Caco-2 (cell line): ENCODE results near the gene EIF2S2. TPM values are rescaled to one million over a fixed set of nuclear protein-coding genes. Genes with fewer than 3 reads are reported as not detected.
"Not testable (repeated sequence)": the region's sequence is repeated elsewhere in the genome, so short reads cannot be mapped to it uniquely, and the experiment has no call there.

Experiments
- BruUV-seq: library from RNA; stranded (reverse); fragments of 400-500 nt; replicated peaks from 2 replicates; lab custom pipeline; 2021; lab: Mats Ljungman, UMichigan
- CTCF ChIA-PET: fragments of 300-600 bp; sonication (Branson Sonifier 250); formaldehyde crosslinking; loops from one replicate; lab custom pipeline; 2022; ENCODE audit warnings: antibody characterized with exemption; lab: Charles Lee
- POLR2A ChIA-PET: fragments of 300-600 bp; sonication (Branson Sonifier 250); formaldehyde crosslinking; loops from one replicate; lab custom pipeline; 2022; ENCODE audit warnings: antibody characterized with exemption; lab: Charles Lee
- DNase-seq, 2 experiments: peaks; one replicate each; pipeline versions ENCODE4 v3.0.0 to v3.0.0-alpha.2; 2020 to 2022
- H3K27me3 ChIP-seq: replicated peaks from 2 replicates; pipeline ENCODE4 v1.6.0; 2011; ENCODE audit warnings: low read length; ENCODE audit not compliant: control insufficient read depth, insufficient read depth
- H3K36me3 ChIP-seq: 2 replicates; pipeline ENCODE4 v1.5.1; 2011; ENCODE audit warnings: low read length; ENCODE audit not compliant: control insufficient read depth, insufficient read depth
- H3K4me1 ChIP-seq: fragments of 250-450 bp; sonication (Bioruptor Pico); 2 replicates; pipeline ENCODE4 v1.5.1; 2020; ENCODE audit warnings: mild to moderate bottlenecking
- H3K4me3 ChIP-seq: 2 replicates; pipeline ENCODE4 v1.5.1; 2011; ENCODE audit warnings: low read depth, mild to moderate bottlenecking, control low read depth, low read length
- H3K9me3 ChIP-seq: fragments of 250-450 bp; sonication (Bioruptor Pico); 2 replicates; pipeline ENCODE4 v1.5.1; 2020; ENCODE audit warnings: mild to moderate bottlenecking, moderate library complexity
- H3K27ac Mint-ChIP-seq: one replicate; pipeline ENCODE4 v1.8.0; 2022; ENCODE audit warnings: mixed read lengths; ENCODE audit not compliant: unreplicated experiment
- H3K27me3 Mint-ChIP-seq: one replicate; pipeline ENCODE4 v1.8.0; 2022; ENCODE audit warnings: mixed read lengths; ENCODE audit not compliant: insufficient read depth, unreplicated experiment
- H3K36me3 Mint-ChIP-seq: one replicate; pipeline ENCODE4 v1.8.0; 2022; ENCODE audit warnings: mild to moderate bottlenecking, mixed read lengths; ENCODE audit not compliant: insufficient read depth, unreplicated experiment
- H3K4me1 Mint-ChIP-seq: one replicate; pipeline ENCODE4 v1.8.0; 2022; ENCODE audit warnings: low read depth, mixed read lengths; ENCODE audit not compliant: unreplicated experiment
- H3K4me3 Mint-ChIP-seq: one replicate; pipeline ENCODE4 v1.8.0; 2022; ENCODE audit warnings: mild to moderate bottlenecking, moderate library complexity, mixed read lengths; ENCODE audit not compliant: unreplicated experiment
- H3K9me3 Mint-ChIP-seq: one replicate; pipeline ENCODE4 v1.8.0; 2022; ENCODE audit warnings: mixed read lengths; ENCODE audit not compliant: unreplicated experiment
- intact Hi-C: fragments of 100-400 bp; cut with micrococcal nuclease; formaldehyde crosslinking; loops from one replicate; pipeline ENCODE4 v1.10.0; 2022; ENCODE audit not compliant: unreplicated experiment
- total RNA-seq: library from RNA; stranded (reverse); gene quantifications from 2 replicates; pipeline ENCODE4 v1.2.3, GENCODE V29; 2022
- TF ChIP-seq, protein P1 (sequence below), 2 experiments: fragments of 200-600 bp in 1 of 2; IDR thresholded peaks; 1 replicate in 1 of 2; 2 replicates in 1 of 2; pipeline versions ENCODE4 v1.5.1 to v1.8.0; 2011 to 2022; ENCODE audit warnings: antibody characterized with exemption in 1 of 2, control low read depth in 1 of 2, inconsistent platforms in 1 of 2, low read depth in 1 of 2, low read length in 1 of 2, mild to moderate bottlenecking in 1 of 2, moderate library complexity in 1 of 2; ENCODE audit not compliant: insufficient read depth in 1 of 2, severe bottlenecking in 1 of 2, unreplicated experiment in 1 of 2

Gene EIF2S2
- total RNA-seq, 1 experiment from 2014 or later: 299 TPM

GRCh38 chr20:34152073-34152472 lies 40.0 kb upstream of the EIF2S2 start:
- H3K27me3 ChIP-seq, H3K4me1 ChIP-seq, H3K4me3 Mint-ChIP-seq, H3K9me3 Mint-ChIP-seq, intact Hi-C loops, CTCF ChIA-PET, H3K27ac Mint-ChIP-seq, H3K36me3 ChIP-seq, DNase-seq, H3K4me1 Mint-ChIP-seq, BruUV-seq, H3K27me3 Mint-ChIP-seq, H3K9me3 ChIP-seq, H3K36me3 Mint-ChIP-seq, H3K4me3 ChIP-seq: not testable (repeated sequence)
- POLR2A ChIA-PET: interaction anchor here (1.0 kb wide), 1 partner anchor 40 kb away, joined by 3 read pairs; the partner anchor contains the start of gene EIF2S2

GRCh38 chr20:34150306-34151000 lies 38.4 kb upstream of the EIF2S2 start:
- DNase-seq: no peak
- Mint-ChIP-seq H3K4me1 (no peaks in the 10 kb centered on the region), H3K27ac (no peak overlapping the region), H3K9me3 (peaks cover 10% of the 10 kb centered on the region), H3K36me3 (no peaks in the 10 kb centered on the region), H3K4me3 (no peak overlapping the region), H3K27me3 (no peaks in the 10 kb centered on the region)
- TF ChIP-seq, protein P1, sequence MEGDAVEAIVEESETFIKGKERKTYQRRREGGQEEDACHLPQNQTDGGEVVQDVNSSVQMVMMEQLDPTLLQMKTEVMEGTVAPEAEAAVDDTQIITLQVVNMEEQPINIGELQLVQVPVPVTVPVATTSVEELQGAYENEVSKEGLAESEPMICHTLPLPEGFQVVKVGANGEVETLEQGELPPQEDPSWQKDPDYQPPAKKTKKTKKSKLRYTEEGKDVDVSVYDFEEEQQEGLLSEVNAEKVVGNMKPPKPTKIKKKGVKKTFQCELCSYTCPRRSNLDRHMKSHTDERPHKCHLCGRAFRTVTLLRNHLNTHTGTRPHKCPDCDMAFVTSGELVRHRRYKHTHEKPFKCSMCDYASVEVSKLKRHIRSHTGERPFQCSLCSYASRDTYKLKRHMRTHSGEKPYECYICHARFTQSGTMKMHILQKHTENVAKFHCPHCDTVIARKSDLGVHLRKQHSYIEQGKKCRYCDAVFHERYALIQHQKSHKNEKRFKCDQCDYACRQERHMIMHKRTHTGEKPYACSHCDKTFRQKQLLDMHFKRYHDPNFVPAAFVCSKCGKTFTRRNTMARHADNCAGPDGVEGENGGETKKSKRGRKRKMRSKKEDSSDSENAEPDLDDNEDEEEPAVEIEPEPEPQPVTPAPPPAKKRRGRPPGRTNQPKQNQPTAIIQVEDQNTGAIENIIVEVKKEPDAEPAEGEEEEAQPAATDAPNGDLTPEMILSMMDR (IDR thresholded peaks at IDR 0.05; ENCODE audit: insufficient read depth in 1 of 2, low read depth in 1 of 2, low read length in 1 of 2, severe bottlenecking in 1 of 2, unreplicated experiment in 1 of 2): no peak
- H3K9me3 ChIP-seq: no peaks in the 10 kb centered on the region
- ChIA-PET CTCF (interaction anchor here (0.6 to 1.1 kb wide), 2 partner anchors 38 to 55 kb away, joined by 3 read pairs; partner anchors contain the start of gene EIF2S2), POLR2A (interaction anchor here (0.6 kb wide), 1 partner anchor 157 kb away, joined by 3 read pairs; no protein-coding TSS in a partner anchor)
- intact Hi-C loops: no loop called here
- H3K36me3 ChIP-seq: no peaks in the 10 kb centered on the region
- H3K27me3 ChIP-seq: no peaks in the 10 kb centered on the region
- peaks cover 5% of the 10 kb centered on the region for H3K4me1 ChIP-seq
- no TSS peak for BruUV-seq
- H3K4me3 ChIP-seq: no peak overlapping the region

DNA sequence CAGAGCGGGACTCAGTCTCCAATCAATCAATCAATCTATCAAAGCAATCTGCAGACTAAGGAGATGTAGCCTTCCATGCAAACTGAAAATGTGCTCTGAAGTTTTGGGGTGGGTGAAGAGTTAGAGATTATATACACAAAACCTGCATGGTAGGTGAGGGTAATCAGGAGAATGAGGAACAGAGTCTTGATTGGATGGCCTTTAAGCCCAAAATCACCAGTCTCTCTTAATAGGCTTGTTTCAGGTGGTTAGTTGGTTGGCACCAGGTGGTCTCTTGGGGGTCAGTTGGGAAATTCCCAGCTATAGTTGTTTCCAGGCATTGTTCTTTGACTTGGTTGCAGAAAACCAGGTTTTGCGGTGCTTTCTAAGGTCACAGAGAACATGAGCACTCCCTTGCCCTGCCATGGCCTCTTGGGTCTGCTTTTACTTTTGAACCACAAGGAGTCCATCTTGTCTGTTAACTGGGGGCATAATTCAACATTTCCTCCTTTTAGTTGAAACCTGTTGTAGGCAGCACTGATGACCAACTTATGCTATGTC lies 33.3 kb upstream of the EIF2S2 start:
- Histone ChIP-seq H3K36me3 (no peaks in the 10 kb centered on the region), H3K4me1 (peaks cover 5% of the 10 kb centered on the region), H3K9me3 (no peaks in the 10 kb centered on the region), H3K27me3 (no peaks in the 10 kb centered on the region), H3K4me3 (no peak overlapping the region)
- POLR2A ChIA-PET: no interaction called here
- Mint-ChIP-seq H3K36me3 (no peaks in the 10 kb centered on the region), H3K4me1 (no peaks in the 10 kb centered on the region), H3K4me3 (no peak overlapping the region), H3K27me3 (peaks cover 4% of the 10 kb centered on the region), H3K9me3 (no peaks in the 10 kb centered on the region), H3K27ac (no peak overlapping the region)
- DNase-seq: no peak
- intact Hi-C loops: no loop called here
- no TSS peak for BruUV-seq
- TF ChIP-seq, protein P1 (IDR thresholded peaks at IDR 0.05; ENCODE audit: insufficient read depth in 1 of 2, low read depth in 1 of 2, low read length in 1 of 2, severe bottlenecking in 1 of 2, unreplicated experiment in 1 of 2): no peak
- CTCF ChIA-PET: no interaction called here
